IPS-20b (cell line): Measurements from ENCODE around the gene TBC1D23.
"Not testable (repeated sequence)": the region's sequence is repeated elsewhere in the genome, so short reads cannot be mapped to it uniquely, and the experiment has no call there.

Experiments used
- H3K27ac ChIP-seq: one replicate; pipeline ENCODE4 v1.5.1; 2013; ENCODE audit warnings: low read length
- H3K27me3 ChIP-seq: 2 replicates; pipeline ENCODE4 v1.6.1; 2013; ENCODE audit warnings: mild to moderate bottlenecking, low read length, inconsistent platforms; ENCODE audit not compliant: insufficient read depth
- H3K36me3 ChIP-seq: 2 replicates; pipeline ENCODE4 v1.6.1; 2013; ENCODE audit warnings: low read depth, mild to moderate bottlenecking, inconsistent platforms, low read length, moderate library complexity; ENCODE audit not compliant: insufficient read depth
- H3K4me1 ChIP-seq: 2 replicates; pipeline ENCODE4 v1.6.1; 2013; ENCODE audit warnings: mild to moderate bottlenecking, control low read depth, inconsistent platforms, low read length, moderate library complexity; ENCODE audit not compliant: insufficient read depth
- H3K4me3 ChIP-seq: 2 replicates; pipeline ENCODE4 v1.5.1; 2013; ENCODE audit warnings: mild to moderate bottlenecking, low read length, inconsistent platforms
- H3K9ac ChIP-seq: 2 replicates; pipeline ENCODE4 v1.6.1; 2013; ENCODE audit warnings: low read depth, mild to moderate bottlenecking, inconsistent platforms, low read length, moderate library complexity
- H3K9me3 ChIP-seq: 2 replicates; pipeline ENCODE4 v1.6.1; 2013; ENCODE audit warnings: mild to moderate bottlenecking, low read depth, low read length, inconsistent platforms; ENCODE audit not compliant: insufficient read depth

TBC1D23 gene

DNA sequence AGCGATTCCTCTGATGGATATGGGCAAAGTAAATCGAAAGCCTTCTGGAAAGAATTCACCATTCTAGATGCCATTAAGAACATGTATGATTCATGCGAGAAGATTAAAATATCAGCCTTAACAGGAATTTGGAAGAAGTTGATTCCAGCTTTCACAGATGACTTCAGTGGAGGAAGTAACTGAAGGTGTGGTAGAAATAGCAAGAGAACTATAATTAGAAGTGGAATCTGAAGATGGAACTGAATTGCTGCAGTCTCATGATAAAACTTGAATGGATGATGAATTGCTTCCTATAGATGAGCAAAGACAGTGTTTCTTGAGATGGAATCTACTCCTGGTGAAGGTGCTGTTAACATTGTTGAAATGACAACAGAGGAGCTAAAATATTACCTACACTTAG, 30.1 kb upstream of the TBC1D23 start:
- H3K27ac ChIP-seq: no peak overlapping the region
- H3K9ac ChIP-seq: no peak overlapping the region
- no peaks in the 10 kb centered on the region for H3K9me3 ChIP-seq
- H3K36me3 ChIP-seq: no peaks in the 10 kb centered on the region
- H3K4me1 ChIP-seq: peaks cover 6% of the 10 kb centered on the region
- no peaks in the 10 kb centered on the region for H3K27me3 ChIP-seq
- H3K4me3 ChIP-seq: no peak overlapping the region

DNA sequence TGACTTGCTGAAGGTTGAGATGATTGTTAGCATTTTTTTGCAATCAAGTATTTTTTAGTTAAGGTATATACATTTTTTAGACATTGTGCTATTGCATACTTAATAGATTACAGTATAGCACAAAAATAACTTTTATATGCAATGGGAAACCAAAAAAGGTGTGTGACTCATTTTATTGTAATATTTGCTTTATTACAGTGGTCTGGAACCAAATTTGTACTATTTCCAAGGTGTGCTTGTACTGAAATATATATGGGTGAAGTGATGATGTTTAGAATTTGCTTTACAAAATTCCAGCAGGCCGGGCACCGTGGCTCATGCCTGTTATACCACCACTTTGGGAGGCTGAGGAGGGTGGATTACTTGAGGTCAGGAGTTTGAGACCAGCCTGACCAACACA, 29.1 kb upstream of the TBC1D23 start:
- no peak overlapping the region for H3K9ac ChIP-seq
- no peaks in the 10 kb centered on the region for H3K36me3 ChIP-seq
- H3K9me3 ChIP-seq: no peaks in the 10 kb centered on the region
- peaks cover 6% of the 10 kb centered on the region for H3K4me1 ChIP-seq
- H3K27me3 ChIP-seq: no peaks in the 10 kb centered on the region
- no peak overlapping the region for H3K27ac ChIP-seq
- H3K4me3 ChIP-seq: no peak overlapping the region

DNA sequence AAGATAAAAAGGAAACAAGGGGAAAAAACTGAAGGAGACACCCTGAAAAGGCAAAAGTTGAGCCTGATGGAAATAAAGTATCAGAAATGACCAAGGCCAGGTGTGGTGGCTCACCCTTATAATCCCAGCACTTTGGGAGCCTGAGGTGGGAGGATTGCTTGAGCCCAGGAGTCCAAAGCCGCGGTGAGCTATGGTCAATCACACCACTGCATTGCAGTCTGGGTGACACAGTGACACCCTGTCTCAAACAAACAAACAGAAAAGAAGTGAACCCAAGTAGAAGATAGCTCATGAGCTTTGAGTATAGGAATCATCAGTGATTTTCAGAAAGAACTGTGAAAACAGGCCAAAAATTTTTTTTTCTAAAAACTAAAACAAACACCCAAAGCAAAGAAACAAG, 26.4 kb upstream of the TBC1D23 start:
- Histone ChIP-seq H3K9me3 (peaks cover 9% of the 10 kb centered on the region; the same call in 1 of the 2 replicates), H3K27me3 (no peaks in the 10 kb centered on the region), H3K27ac (no peak overlapping the region), H3K36me3 (no peaks in the 10 kb centered on the region), H3K4me1 (peaks cover 6% of the 10 kb centered on the region), H3K4me3 (no peak overlapping the region), H3K9ac (no peak overlapping the region)

DNA sequence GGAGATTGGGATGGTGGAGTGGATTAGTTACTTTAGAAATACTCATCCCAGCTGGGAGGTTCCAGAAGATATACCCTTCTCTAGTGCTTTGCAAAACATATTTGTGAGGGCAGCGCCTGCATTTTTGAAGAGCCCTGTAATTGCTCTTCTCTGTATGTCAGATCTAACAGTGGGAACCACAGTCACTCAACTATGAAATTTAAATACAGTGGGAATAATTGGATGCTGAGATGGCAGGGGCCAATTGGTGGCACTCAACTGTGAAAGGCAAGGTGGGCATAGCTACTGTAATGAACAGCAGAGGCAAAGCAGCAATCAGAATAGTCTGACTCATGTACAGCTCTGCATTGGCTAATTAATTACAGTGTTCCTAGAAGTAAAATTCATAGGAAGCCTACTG, 22.2 kb upstream of the TBC1D23 start:
- H3K36me3 ChIP-seq: no peaks in the 10 kb centered on the region
- H3K4me3 ChIP-seq: no peak overlapping the region
- H3K9me3 ChIP-seq: peaks cover 14% of the 10 kb centered on the region; the same call in 1 of the 2 replicates
- no peaks in the 10 kb centered on the region for H3K27me3 ChIP-seq
- H3K4me1 ChIP-seq: no peaks in the 10 kb centered on the region
- H3K27ac ChIP-seq: no peak overlapping the region
- no peak overlapping the region for H3K9ac ChIP-seq

DNA sequence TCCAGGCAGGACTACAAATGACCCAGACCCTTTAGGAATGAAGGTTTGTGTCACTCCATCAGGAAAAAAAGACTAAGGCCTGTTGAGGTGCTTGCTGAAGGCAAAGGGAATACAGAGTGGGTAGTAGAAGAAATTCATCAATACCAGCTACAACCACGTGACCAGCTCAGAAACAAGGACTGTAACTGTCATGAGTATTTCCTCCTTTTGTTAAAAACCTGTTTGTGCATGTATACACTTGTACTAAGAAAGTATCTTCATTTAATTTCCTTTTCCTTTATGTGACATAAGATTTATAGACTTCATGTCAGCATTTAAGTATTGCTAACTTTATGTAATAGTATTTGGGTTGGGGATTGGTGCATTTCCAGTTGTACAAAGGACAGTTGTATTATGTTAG, 18.3 kb upstream of the TBC1D23 start:
- not testable (repeated sequence) for H3K9ac ChIP-seq, H3K27ac ChIP-seq

DNA sequence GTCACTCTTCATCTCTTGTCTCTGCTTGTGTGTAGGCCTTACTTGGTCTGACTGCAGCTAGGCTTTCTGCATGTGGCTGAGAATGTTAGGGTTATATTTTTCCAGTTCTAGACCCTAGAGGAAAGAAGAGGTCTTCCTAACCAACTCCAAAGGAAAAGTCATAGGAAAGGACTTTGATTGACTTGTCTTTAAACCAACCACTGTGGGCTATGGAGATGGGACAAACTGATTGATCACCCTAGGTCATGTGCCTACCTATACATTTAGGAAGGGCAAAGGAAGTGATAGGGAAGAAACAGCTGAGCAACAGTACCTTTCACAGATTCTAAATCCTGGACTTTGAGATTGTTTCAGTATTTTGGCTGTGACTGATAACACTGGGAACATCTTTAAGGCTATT, 16.5 kb upstream of the TBC1D23 start:
- Histone ChIP-seq H3K27ac (no peak overlapping the region), H3K4me3 (no peak overlapping the region), H3K4me1 (peaks cover 4% of the 10 kb centered on the region; the same call in 1 of the 2 replicates), H3K27me3 (no peaks in the 10 kb centered on the region), H3K36me3 (no peaks in the 10 kb centered on the region), H3K9ac (no peak overlapping the region), H3K9me3 (peaks cover 6% of the 10 kb centered on the region; the same call in 1 of the 2 replicates)

More for the DNA sequence above, 18.3 kb upstream of the TBC1D23 start:
- H3K4me3 ChIP-seq, H3K27me3 ChIP-seq, H3K4me1 ChIP-seq, H3K36me3 ChIP-seq: not testable (repeated sequence)
- peaks cover 14% of the 10 kb centered on the region; the same call in 1 of the 2 replicates for H3K9me3 ChIP-seq

DNA sequence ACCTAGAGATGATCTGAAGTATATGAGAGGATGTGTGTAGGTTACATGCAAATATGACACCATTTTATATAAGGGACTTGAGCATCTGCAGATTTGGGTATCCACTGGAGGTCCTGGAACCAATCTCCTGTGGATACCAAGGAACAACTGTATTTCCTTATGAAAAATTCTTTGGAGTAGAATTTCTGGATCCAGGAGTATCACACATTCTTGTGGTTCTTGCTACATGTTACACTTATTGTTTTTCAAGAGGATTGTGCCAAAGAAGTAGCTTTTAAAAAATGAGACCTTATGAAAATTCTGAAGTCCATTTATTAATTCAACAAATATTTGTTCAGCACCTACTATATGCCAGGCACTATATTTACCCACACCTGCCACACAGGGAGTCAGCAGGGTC, 15.7 kb upstream of the TBC1D23 start:
- Histone ChIP-seq H3K27me3 (no peaks in the 10 kb centered on the region), H3K4me3 (no peak overlapping the region), H3K4me1 (peaks cover 4% of the 10 kb centered on the region; the same call in 1 of the 2 replicates), H3K9me3 (no peaks in the 10 kb centered on the region), H3K36me3 (no peaks in the 10 kb centered on the region), H3K9ac (no peak overlapping the region), H3K27ac (no peak overlapping the region)

DNA sequence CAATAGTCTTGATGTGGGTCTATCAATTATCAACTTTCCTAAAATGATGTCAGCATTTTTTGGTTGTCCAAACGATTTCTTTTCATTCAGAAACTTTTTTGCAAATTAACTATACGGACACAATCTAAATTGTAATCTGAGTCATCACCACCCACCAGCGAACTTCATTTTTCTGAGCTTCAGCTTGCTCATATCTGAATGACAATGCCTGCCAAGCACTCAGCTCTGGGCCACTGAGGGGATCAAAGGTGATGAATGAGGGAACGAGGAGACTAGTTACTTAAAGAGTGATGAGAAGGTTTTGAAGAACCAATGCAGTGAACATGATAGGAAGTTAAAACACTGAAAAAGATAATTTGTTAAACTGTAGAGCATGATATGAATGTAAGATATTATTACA, 14.9 kb upstream of the TBC1D23 start:
- H3K27me3 ChIP-seq: no peaks in the 10 kb centered on the region
- H3K9me3 ChIP-seq: no peaks in the 10 kb centered on the region
- no peak overlapping the region for H3K9ac ChIP-seq
- no peak overlapping the region for H3K27ac ChIP-seq
- H3K36me3 ChIP-seq: no peaks in the 10 kb centered on the region
- peaks cover 4% of the 10 kb centered on the region; the same call in 1 of the 2 replicates for H3K4me1 ChIP-seq
- no peak overlapping the region for H3K4me3 ChIP-seq

DNA sequence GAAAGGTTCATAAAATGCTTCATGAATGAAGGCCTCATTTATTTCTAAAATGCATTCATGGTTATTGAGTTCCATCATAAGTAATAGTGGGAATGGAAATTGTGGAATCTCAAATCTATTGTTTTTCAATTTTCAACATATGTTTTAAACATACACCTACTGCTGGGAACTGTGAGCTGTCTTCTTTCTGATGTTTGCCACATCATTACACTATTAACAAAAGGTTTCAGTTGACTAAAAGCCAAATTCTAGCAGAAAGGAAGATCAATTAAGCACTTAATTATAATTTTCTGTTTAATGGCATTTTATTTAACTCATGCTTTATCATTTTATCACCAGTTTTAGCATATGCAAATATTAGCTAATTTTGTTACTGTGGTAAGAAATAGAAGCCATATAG, 13.8 kb upstream of the TBC1D23 start:
- H3K27ac ChIP-seq: no peak overlapping the region
- H3K9me3 ChIP-seq: no peaks in the 10 kb centered on the region
- no peak overlapping the region for H3K4me3 ChIP-seq
- peaks cover 4% of the 10 kb centered on the region; the same call in 1 of the 2 replicates for H3K4me1 ChIP-seq
- H3K36me3 ChIP-seq: no peaks in the 10 kb centered on the region
- no peaks in the 10 kb centered on the region for H3K27me3 ChIP-seq
- no peak overlapping the region for H3K9ac ChIP-seq

DNA sequence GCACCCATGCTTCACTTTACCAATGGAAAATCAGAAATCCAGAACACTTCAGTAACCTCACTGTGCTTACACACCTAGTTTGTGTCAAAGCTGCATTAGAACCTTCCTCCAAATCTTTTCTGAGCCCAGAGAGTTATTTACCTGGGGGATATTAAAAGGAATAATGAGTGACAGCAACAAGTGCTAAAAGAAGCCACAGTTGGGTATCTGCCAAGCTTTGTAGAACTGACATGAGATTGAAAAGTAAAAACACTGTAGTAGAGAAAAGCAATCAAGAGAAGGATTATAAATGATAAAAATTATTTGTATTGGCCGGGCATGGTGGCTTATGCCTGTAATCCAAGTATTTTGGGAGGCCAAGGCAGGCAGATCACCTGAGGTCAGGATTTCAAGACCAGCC, 8.8 kb upstream of the TBC1D23 start:
- H3K36me3 ChIP-seq: no peaks in the 10 kb centered on the region
- H3K27ac ChIP-seq: no peak overlapping the region
- H3K27me3 ChIP-seq: no peaks in the 10 kb centered on the region
- no peaks in the 10 kb centered on the region for H3K4me1 ChIP-seq
- H3K4me3 ChIP-seq: no peak overlapping the region
- H3K9me3 ChIP-seq: no peaks in the 10 kb centered on the region
- H3K9ac ChIP-seq: no peak overlapping the region

DNA sequence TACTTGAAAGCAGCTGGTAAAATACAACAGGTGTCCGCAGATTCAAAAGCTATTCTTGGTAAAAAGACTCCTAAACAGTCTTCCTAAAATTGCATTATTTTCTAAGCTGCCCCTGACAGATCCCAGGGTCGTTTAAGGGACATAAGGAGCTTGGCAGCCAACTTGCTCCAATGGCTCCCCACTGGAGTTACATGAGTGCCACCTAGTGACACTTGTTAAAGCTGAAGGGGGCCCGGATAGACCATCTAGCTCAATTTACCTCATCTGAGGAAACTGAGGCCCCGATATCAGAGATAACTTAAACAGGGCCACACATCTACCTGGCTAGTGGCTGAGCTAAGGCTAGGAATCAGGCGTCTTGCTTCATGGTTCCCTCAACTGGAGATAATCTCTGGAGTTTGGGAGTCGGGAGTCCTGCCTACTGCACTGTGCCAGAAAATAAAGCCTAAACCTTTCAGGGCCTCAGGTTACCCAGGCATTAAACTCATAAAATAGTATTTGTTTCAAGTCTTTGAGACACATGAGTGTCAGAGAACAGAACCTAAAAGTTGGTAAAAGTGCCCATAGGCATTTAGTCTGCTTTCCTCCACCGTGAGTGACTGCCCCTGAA, 6.5 kb upstream of the TBC1D23 start:
- no peak overlapping the region for H3K4me3 ChIP-seq
- H3K27ac ChIP-seq: no peak overlapping the region
- no peak overlapping the region for H3K9ac ChIP-seq
- no peaks in the 10 kb centered on the region for H3K36me3 ChIP-seq
- H3K9me3 ChIP-seq: no peaks in the 10 kb centered on the region
- H3K4me1 ChIP-seq: no peaks in the 10 kb centered on the region
- H3K27me3 ChIP-seq: no peaks in the 10 kb centered on the region

DNA sequence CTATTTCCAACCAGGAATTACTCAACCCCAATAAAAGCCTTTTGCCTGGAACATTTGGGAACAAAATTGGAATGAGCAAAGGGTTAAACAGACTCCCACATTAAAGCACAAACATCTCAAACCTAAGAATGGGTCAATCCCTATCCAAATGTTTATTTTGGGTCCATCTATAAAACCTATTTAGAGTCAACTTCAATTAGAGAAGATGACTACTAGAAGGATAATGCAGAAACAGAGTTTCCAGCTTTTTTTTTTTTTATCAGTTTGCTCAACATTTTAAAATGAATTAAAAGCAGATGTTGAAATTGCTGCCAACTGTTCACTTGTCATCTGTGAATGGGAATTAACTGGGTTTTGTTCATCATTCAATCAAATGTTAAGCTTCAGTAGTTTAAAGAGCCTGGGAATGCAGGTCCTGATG, 4.1 kb upstream of the TBC1D23 start:
- Histone ChIP-seq H3K4me1 (peaks cover 3% of the 10 kb centered on the region; the same call in 1 of the 2 replicates), H3K4me3 (no peak overlapping the region), H3K27ac (no peak overlapping the region), H3K9ac (no peak overlapping the region), H3K36me3 (no peaks in the 10 kb centered on the region), H3K27me3 (no peaks in the 10 kb centered on the region), H3K9me3 (no peaks in the 10 kb centered on the region)
